Breast epithelium (tissue), 3 donors: ENCODE results near the gene PRRG1.

Source experiments
- POLR2A ChIP-seq: fragments of 450-650 bp; IDR thresholded peaks from one replicate; pipeline ENCODE4 v1.6.1; 2016; ENCODE audit warnings: antibody characterized with exemption, mild to moderate bottlenecking, moderate library complexity
- POLR2AphosphoS5 ChIP-seq, 3 donors: sonication (generic); formaldehyde crosslinking; IDR thresholded peaks; one replicate each; pipeline ENCODE4 v1.6.1; 2017; ENCODE audit warnings: antibody characterized with exemption in 3 of 3
- TF ChIP-seq, protein P1 (sequence below), 3 donors: fragments of 450-650 bp; IDR thresholded peaks; one replicate each; pipeline ENCODE4 v1.5.1; 2016 to 2017; ENCODE audit warnings: antibody characterized with exemption in 3 of 3, mild to moderate bottlenecking in 3 of 3, moderate library complexity in 3 of 3

DNA sequence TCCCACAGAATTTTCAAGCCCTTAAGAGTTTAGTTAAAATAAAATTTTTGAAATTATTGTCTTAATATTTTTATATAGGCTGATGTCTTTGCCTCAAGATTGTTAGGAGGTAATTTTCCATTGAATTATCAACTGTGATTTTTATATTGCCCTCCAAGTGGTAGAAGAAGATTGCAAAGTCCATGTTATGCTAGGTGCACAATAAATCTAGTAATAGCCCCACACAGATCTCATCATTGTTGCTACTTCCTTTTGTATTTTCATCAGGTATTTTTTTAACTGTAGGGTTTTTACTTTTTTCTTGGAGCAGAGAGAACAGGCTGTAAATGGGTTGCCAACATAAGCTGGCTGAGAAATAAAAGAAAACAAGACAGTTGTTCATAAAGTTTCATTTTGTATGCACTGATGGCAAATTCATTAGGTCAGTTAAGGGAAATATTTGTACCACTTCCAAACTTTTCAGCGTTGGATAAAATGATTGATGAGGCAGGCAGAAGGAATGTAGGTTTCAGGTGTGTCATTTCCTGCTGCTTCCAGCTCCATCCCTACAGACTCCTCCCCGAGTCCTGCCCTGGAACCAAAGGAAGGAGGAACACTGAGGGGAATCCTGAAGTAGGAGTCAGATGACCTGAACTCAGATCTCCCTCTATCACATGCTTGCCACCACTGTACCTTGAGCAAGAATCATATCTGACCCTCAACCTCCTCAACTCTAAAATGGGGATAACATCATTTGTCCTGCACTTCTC, 105.5 kb downstream of the PRRG1 start:
- TF ChIP-seq POLR2AphosphoS5 (IDR thresholded peaks at IDR 0.05) (no peak), POLR2A (no peak)
- TF ChIP-seq, protein P1, sequence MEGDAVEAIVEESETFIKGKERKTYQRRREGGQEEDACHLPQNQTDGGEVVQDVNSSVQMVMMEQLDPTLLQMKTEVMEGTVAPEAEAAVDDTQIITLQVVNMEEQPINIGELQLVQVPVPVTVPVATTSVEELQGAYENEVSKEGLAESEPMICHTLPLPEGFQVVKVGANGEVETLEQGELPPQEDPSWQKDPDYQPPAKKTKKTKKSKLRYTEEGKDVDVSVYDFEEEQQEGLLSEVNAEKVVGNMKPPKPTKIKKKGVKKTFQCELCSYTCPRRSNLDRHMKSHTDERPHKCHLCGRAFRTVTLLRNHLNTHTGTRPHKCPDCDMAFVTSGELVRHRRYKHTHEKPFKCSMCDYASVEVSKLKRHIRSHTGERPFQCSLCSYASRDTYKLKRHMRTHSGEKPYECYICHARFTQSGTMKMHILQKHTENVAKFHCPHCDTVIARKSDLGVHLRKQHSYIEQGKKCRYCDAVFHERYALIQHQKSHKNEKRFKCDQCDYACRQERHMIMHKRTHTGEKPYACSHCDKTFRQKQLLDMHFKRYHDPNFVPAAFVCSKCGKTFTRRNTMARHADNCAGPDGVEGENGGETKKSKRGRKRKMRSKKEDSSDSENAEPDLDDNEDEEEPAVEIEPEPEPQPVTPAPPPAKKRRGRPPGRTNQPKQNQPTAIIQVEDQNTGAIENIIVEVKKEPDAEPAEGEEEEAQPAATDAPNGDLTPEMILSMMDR (IDR thresholded peaks at IDR 0.05), result no peak
